Measurements from ENCODE around the gene GATA1.

Gene GATA1

GRCh38 chrX:48839686-48840085, 53.3 kb downstream of the GATA1 start:
- Histone ChIP-seq H3K4me1 (ENCODE audit: control insufficient read depth, insufficient read depth, low read length) (no peaks in the 10 kb centered on the region), H3K36me3 (ENCODE audit: control insufficient read depth, insufficient read depth, low read length) (no peaks in the 10 kb centered on the region), H3K27me3 (ENCODE audit: control insufficient read depth, insufficient read depth, low read length, poor library complexity, severe bottlenecking) (peaks cover 19% of the 10 kb centered on the region), H3K9me3 (ENCODE audit: control insufficient read depth, low read length) (no peaks in the 10 kb centered on the region), H3K4me3 (ENCODE audit: insufficient read depth, low read depth, low read length) (no peak overlapping the region), H3K27ac (ENCODE audit: insufficient read depth, low read depth, low read length, poor library complexity, severe bottlenecking) (no peak overlapping the region)
- 91 to 94% methylated on average over 9 to 10 of the region's 10 CpGs for WGBS, 2 experiments
